ENCODE measurements around the gene PEAK1.

Gene PEAK1

DNA sequence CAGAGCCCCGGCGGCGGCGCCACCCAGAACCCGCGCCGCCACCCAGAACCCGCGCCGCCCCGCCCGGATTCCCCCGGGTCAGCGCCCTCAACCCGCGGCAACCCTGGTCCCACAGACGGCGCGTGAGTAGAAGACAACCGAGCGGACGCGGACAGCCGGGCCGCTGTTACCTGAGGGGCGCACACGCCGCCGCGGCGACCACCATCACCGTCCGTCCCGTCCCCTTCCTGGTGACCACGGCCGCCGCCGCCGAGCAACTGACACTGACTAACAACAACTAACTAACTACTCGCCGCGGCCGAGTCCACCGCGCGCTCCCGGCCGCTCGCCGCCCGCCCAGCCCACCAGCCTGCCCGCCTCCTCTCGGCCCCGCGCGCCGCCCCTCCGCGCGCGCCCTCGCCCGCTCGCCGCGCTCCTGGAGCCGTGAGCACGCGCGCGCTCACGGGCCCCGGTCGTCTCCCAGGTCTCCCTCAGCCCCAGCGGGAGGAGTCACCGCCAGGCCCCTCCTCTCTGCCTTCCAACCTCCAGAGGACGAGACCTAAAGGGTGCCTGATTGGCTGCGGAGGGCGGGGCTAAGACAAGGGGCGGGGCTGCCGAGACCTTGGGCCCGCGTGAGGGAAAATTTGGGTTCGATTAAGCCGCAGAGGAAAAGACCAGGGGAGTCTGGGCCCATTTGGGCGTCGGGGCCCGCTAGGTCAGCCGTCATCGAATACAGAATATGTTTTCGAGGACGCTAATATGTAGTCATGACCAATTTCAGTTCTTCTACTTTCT lies at the start of gene PEAK1:
TSS of gene PEAK1 (minus strand) at position 269 of the 774 bp plus-strand sequence. CDS start 238,178 bp downstream, outside the sequence.
- DNase-seq: peak; percentile 96

GRCh38 chr15:77468896-77469295 lies 49.0 kb upstream of the PEAK1 start:
- DNase-seq: no peak

DNA sequence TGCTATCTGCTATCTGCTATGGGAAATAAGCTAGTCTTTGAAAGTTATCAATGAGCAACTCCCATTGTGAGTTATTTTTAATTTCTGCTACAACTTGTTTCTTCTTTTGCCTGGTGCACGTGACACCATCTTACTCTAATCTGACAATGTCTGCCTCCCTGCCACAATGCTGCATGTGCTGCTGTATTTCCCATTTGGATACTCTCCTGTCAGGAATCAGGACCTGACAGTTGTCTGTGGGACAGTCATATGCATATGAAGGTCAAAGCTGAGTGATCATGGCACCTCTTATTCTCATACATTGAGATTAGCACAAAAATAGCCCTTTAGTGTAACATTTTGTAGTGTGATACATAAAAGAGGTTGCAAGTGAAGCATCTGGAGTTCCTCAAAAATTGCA lies 46.6 kb upstream of the PEAK1 start:
- no peak for DNase-seq

- no peak for DNase-seq
Measured at GRCh38 chr15:77464129-77464865, 44.4 kb upstream of the PEAK1 start.

- DNase-seq: no peak
Measured at GRCh38 chr15:77461486-77461885, 41.6 kb upstream of the PEAK1 start.

DNA sequence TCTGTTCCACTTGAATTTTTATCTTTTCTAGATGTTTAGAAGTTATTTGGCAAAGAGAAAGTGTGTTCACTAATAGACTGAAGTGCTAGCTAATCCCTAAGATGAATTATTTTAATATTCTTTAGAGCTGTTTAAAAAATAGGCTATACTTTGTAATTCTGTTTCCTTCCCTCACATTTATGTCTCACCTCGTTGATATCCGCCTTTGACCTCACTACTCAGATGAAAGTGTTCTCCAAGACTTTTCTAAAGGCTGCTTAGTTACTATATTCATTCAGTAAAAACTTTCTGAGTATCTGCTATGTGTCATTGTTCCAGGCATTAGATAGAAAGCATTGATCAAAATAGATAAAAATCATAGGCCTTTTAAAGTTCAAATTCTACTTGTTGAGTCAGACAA lies 39.1 kb upstream of the PEAK1 start:
- DNase-seq: no peak

- no peak for DNase-seq
Measured at GRCh38 chr15:77457905-77458265, 38.0 kb upstream of the PEAK1 start.

GRCh38 chr15:77457191-77457904 lies 37.4 kb upstream of the PEAK1 start:
- no peak for DNase-seq

- no peak for DNase-seq
Measured at GRCh38 chr15:77456746-77457145, 36.8 kb upstream of the PEAK1 start.

GRCh38 chr15:77455696-77456321 lies 35.9 kb upstream of the PEAK1 start:
- no peak for DNase-seq

DNA sequence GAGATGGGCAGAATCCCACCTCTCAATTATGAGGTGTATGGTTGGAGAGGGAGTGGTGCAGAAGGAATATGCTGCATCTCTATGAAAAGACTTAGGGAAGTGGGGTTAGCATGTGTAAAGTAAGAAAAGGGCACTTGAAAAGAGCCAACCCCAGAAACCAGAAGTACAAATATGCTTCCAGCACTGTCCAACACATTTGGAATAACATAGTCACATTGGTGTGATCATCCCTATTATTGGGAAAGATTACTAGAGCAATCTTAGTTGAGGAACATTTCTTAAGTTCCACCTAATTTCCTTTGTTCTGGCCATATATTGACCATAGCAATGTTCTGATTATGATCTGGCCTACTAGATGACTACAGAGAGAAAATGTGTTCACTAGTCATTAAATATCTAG lies 35.0 kb upstream of the PEAK1 start:
- no peak for DNase-seq

DNA sequence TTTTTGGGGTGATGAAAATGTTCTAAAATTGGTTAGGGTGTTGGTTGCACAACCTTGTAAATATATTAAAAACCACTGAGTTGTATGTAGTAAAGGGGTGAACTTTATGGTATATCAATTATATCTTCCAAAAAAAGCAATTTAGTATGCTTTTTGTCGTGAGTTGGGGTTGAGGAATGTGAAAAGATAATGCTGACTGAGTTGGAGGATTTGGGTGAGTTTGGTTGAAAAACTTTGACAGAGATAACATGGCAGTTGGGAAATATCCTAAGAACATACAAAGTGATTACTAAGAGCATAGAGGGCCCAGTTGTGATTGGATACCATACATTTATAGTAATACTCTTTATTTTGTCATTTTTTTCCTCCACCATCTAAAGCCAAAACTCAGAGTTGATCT lies 34.4 kb upstream of the PEAK1 start:
- DNase-seq: no peak

GRCh38 chr15:77446840-77447390 lies 27.0 kb upstream of the PEAK1 start:
- no peak for DNase-seq

DNA sequence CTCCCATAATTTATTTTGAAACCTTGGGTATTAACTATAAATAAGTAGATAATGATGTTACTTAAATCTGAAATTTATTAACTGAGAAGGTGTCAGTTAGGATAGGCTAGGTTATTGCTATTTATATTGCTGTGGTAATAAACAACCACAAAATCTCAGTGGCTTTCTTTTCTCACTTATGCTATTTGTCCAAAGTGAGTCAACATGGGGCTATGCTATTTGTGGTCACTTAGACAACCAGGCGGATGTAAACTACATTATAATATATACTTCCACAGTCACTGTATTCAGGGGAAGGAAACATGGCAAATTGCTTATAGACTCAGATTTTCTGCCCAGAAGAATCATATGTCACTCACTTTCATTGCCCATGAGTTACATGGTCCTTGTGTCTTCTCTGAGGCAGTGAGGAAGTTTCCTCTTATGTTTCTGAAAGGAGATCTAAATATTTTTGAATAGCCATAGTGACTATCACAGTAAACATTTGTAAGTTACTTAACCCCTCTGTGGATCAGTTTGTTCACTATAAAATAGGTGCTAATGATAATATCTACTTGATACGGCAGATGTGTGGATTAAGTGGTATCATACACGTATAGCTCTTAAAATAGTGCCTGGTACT lies 20.6 kb upstream of the PEAK1 start:
- DNase-seq: no peak

DNA sequence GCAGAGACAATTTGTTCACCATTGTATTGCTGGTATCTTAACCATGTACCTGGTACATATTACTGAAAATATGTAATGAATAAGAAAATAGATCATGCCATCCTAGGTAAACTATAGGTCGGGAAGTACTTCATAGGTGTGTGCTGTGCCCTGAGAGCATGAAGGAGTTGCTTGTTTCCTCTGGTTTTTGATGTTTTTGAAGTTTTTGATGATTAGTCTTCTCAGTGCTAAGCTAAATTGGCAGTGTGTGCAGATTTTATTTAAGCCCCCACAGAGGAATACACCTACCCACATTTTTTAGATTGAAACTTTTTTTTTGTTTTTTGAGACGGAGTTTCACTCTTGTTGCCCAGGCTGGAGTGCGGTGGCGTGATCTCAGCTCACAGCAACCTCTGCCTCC lies 17.4 kb upstream of the PEAK1 start:
- no peak for DNase-seq

GRCh38 chr15:77436822-77437221 lies 16.9 kb upstream of the PEAK1 start:
- no peak for DNase-seq

- no peak for DNase-seq
Measured at GRCh38 chr15:77430652-77431051, 10.7 kb upstream of the PEAK1 start.

DNA sequence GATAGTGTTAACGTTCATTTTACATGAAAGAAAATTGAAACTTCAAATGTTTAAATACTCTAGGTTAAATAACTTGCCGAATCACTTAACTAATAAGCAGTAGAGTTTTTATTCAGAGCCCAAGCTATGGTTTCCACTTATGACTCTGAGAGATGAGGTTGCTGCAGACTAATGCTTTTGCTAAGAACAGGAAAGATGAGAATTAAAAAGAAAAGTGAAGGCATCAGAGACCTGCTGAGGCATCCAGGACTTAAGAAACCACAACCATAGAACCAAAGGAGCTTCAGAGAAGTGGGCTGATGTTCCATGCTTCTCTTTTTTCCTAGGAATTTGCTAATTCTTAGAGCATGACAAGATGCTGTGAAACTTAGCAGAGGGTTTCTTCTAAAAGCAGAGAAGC lies 10.3 kb upstream of the PEAK1 start:
- no peak for DNase-seq

DNA sequence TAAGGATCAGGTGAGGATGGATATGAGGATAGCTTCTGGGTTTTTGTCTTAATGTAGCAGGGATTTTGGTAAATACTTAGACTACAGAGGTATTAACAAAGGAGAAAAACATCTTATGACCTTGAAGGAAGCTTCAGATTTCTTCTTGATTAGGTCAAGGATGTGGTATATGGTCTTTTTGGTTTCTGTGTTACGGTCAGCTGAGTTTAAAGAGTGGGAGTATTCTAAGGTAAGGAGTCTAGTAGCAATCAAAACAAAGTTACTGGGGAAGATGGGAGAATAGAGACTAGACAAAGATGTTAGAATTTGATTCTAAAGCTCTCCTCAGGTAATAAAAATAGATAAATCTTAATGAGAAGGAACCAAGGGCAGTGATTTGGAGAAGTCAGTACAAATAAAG lies 7.0 kb upstream of the PEAK1 start:
- no peak for DNase-seq

DNA sequence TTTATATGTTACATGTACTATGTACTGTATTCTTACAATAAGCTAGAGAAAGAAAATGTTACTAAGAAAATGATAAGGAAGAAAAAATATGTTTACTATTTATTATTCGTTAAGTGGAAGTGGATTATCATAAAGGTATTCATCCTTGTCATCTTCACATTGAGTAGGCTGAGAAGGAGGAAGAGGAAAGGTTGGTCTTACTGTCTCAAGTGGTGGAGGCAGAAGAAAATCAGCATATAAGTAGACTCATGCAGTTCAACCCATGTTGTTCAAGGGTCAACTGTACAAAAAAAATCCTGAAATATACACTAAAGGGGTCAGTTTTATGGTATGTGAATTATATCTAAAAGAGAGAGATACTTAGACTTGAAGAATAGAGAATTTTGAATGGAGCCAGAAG lies 6.5 kb upstream of the PEAK1 start:
- no peak for DNase-seq

DNA sequence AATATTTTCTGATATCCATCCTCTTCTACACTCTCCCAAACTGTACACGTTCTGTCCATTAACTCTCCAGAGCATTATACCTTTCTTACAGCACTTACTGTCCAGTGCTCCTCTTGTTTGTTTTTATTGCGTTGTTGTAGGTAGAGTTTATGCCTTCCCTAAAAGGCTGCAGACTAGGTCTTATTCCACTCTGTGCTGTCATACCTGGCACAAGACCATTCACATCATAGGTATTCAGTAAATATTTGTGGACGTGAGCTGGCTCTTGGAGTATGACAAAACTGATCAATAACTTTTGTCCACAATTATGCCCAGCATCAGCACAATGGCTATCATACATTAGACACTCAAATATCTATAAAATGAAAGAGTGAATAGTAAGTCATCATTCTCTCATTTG lies 5.2 kb upstream of the PEAK1 start:
- DNase-seq: no peak

DNA sequence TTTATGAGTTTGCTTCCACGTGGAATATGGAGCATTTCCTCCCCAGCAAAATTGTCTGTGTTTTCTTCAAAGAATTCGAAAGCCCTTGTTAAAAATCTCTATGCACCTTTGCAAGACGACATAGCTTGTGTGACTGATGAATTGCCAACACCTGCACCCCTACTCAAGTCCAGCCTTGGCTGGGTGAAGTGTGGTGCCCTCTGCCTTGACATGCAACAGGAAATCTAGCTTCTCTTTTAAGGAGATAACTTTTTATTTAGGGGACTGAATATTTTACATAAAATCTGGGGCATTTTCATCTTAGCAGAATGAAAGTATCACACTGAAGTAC lies 1.4 kb upstream of the PEAK1 start:
- DNase-seq: no peak

Data from NCI-H526 treated with DMSO at 0.1 percent for 48 hours (cell line).